HFF-Myc (cell line): ENCODE results near the gene ARRDC5.
A peak's percentile ranks its signal among the peaks of the same experiment; 100 is the strongest.
"Not testable (repeated sequence)": the region's sequence is repeated elsewhere in the genome, so short reads cannot be mapped to it uniquely, and the experiment has no call there.

Experiments used
- DNase-seq: peaks from one replicate; pipeline ENCODE4 v3.0.0-alpha.2; 2011; ENCODE audit warnings: low read depth; ENCODE audit errors: extremely low read depth
- H3K4me3 ChIP-seq: replicated peaks from 2 replicates; pipeline ENCODE4 v1.5.1; 2011; ENCODE audit warnings: low read depth, mild to moderate bottlenecking, control low read depth, low read length
- TF ChIP-seq, protein P1 (sequence below): IDR thresholded peaks from 2 replicates; pipeline ENCODE4 v1.5.1; 2012; ENCODE audit warnings: mild to moderate bottlenecking, low read depth, low read length, control low read depth; ENCODE audit errors: missing control alignments

ARRDC5 gene

DNA sequence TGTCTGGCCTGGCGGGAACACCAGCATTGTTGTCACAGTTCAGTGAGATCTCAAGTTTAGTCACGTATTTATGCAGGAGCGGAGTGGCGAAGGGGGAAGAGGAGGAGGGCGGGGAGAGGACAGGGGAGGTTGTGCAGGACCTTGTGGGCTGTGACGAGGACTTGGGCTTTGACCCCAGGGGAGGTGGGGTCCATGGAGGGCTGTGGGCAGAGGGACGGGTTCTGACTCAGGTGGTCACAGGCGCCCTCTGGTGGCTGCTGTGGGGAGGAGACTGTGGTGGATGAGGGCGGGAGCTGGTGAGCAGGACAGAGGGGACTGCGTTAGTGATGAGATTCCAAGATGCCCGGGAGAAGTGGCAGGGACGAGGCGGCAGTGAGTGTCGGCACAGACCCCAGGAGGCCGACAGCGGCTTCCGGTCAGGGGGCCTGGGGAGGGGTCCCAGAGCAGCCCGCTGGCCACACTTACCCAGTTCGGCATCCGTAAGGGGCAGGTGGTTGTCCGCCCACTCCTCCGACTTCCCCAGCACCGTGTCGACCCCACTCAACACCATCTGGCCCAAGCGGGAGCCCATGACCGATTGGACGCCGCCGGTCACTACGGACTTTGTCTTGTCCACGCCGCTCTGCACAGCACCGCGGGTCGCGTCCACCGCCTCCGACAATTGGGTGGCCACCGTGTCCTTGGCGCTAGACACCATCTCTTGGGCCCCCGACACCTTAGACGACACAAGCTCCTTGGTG lies 51.0 kb downstream of the ARRDC5 start:
- no peak overlapping the region for H3K4me3 ChIP-seq
- no peak for DNase-seq

DNA sequence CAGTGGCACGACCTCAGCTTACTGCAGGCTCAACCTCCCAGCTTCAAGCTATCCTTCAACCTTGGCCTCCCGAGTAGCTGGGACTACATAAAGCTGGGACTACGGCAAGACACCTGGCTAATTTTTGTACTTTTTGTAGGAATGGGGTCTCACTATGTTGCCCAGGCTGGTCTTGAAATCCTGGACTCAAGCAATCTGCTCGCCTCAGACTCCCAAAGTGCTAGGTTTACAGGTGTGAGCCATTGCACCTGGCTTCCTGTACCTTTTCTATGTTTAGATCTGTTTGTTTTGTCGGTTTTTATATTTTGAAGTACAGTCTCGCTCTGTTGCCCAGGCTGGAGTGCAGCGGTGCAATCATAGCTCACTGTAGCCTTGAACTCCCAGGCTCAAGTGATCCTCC lies 53.7 kb downstream of the ARRDC5 start:
- TF ChIP-seq, protein P1, sequence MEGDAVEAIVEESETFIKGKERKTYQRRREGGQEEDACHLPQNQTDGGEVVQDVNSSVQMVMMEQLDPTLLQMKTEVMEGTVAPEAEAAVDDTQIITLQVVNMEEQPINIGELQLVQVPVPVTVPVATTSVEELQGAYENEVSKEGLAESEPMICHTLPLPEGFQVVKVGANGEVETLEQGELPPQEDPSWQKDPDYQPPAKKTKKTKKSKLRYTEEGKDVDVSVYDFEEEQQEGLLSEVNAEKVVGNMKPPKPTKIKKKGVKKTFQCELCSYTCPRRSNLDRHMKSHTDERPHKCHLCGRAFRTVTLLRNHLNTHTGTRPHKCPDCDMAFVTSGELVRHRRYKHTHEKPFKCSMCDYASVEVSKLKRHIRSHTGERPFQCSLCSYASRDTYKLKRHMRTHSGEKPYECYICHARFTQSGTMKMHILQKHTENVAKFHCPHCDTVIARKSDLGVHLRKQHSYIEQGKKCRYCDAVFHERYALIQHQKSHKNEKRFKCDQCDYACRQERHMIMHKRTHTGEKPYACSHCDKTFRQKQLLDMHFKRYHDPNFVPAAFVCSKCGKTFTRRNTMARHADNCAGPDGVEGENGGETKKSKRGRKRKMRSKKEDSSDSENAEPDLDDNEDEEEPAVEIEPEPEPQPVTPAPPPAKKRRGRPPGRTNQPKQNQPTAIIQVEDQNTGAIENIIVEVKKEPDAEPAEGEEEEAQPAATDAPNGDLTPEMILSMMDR = no peak
- no peak overlapping the region for H3K4me3 ChIP-seq
- no peak for DNase-seq

More for the DNA sequence above, 51.0 kb downstream of the ARRDC5 start:
- TF ChIP-seq, protein P1 = peak; percentile 87

DNA sequence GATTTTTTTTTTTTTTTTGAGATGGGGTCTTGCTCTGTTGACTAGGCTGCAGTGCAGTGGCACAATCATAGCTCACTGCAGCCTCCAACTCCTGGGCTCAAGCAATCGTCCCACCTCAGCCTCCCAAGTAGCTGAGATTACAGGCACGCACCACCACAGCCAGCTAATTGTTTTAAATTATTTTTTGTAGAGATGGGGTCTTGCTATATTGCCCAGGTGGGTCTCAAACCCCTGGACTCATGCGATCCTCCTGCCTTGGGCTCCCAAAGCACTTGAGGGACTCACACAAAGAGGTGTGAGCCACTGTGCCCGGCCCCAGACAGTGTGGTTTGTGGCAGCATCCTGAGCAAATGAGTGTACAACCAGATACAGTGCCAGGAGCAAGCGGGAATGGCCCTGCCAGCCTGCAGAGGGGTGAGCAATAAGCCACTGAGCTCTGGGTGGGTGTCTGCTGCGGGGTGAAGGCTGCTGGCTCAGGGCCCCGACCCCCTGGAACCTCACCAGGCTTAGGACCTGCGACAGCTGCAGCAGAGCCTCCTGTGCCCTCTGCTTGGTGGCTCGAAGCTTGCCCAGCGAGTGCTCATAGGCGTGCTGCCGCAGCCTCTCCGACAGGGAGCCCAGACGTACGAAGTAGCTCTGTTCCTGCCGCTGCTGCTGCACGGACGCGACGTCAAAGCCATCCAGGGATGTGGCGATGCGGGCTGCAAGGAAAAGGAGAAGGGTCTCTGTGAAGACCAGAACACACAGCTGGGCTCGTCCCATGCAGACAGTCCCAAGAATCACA lies 55.3 kb downstream of the ARRDC5 start:
- DNase-seq = no peak
- TF ChIP-seq, protein P1 = no peak

DNA sequence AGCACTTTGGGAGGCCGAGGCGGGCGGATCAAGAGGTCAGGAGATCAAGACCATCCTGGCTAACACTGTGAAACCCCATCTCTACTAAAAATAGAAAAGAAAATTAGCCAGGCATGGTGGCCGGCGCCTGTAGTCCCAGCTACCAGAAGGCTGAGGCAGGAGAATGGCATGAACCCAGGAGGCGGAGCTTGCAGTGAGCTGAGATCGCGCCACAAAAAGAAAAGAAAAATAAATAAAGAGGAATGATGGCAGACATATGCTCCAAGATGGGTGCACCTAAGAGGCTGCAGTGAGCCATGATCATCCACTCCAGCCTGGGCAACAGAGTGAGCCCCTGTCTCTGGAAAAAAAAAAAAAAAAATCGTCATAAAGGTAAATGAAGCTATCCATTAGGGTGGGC lies 56.7 kb downstream of the ARRDC5 start:
- not testable (repeated sequence) for H3K4me3 ChIP-seq, DNase-seq

More for the DNA sequence above, 55.3 kb downstream of the ARRDC5 start:
- H3K4me3 ChIP-seq = no peak overlapping the region

DNA sequence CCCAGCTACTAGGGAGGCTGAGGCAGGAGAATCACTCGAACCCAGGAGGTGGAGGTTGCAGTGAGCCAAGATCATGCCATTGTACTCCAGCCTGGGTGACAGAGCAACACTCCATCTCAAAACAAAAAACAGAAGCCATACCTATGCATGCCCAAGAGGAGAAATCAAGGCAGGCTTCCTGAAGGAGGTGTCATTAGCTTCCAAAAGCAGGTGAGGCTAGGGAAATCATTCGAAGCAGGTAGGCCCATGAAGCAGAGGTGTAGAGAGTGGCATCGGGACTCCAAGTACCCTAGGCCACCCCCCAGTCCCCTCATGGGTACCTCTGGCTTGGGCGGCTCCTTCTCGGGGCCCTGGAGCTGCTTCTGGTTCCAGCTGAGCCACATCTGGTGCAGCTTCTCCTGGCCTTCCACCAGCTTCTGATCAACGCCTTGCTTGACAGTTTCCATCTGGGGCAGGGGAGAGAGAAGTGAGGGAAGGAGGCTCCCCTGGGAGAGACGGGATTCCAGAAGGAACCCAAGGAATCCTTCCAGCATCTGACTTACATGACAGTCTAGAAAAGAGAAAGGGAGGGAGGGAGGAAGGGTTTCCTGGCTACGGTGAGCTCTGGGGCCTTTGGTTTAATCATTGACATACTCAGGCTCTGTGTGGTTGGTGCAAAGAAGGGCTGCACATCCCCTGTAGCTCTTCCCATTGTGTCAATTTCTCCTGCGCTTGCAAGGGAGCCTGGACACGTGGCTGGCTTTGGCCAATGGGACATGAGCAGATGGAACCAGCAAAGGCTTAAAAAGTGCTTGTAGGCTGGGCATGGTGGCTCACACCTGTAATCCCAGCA lies 58.1 kb downstream of the ARRDC5 start:
- no peak for DNase-seq
- TF ChIP-seq, protein P1 = no peak
- no peak overlapping the region for H3K4me3 ChIP-seq

DNA sequence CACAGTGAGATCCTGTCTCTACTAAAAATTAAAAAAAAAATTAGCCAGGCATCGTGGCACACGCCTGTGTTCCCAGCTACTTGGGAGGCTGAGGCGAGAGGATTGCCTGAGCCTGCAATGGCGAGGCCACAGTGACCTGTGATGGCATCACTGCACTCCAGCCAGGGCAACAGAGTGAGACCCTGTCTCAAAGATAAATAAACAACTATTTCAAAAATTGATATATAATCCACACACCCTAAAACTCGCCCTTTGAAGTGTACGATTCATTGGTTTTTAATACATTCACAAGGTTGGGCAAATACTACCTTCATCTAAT lies 59.1 kb downstream of the ARRDC5 start:
- H3K4me3 ChIP-seq = no peak overlapping the region
- DNase-seq = no peak
- TF ChIP-seq, protein P1 = no peak
